HepG2 (cell line): ENCODE results near the gene DISP2. TPM values are rescaled to one million over a fixed set of nuclear protein-coding genes. Genes with fewer than 3 reads are reported as not detected.

Experiments used
- ATAC-seq: fragments of 200-7000 bp; cut with Tn5 transposase; 3 replicates; pipeline ENCODE4 v1.9.1; 2020; ENCODE audit warnings: mild to moderate bottlenecking, moderate library complexity
- BruUV-seq: library from RNA; stranded (reverse); fragments of 400-500 nt; replicated peaks from 2 replicates; lab custom pipeline; 2021; lab: Mats Ljungman, UMichigan
- CTCF ChIA-PET: fragments of 300-600 bp; formaldehyde crosslinking; extraction: SDS; loops from one replicate; lab custom pipeline; 2021; ENCODE audit warnings: low total read pairs, inconsistent platforms, low intra/inter-chr PET ratio; lab: Yijun Ruan, JAX
- POLR2A ChIA-PET: fragments of 350-600 bp; sonication (Branson Sonifier 250); formaldehyde crosslinking; loops from one replicate; lab custom pipeline; 2020; ENCODE audit warnings: antibody characterized with exemption, inconsistent platforms; lab: Yijun Ruan, JAX
- DNase-seq: peaks from one replicate; pipeline ENCODE4 v3.0.0-alpha.2; 2015; ENCODE audit warnings: low spot score
- FAIRE-seq: peaks from 3 replicates; lab custom pipeline; 2011; peaks lifted over from hg19 to GRCh38; lab: Jason Lieb, UNC
- H2AFZ ChIP-seq: one replicate; pipeline ENCODE4 v1.6.1; 2011; ENCODE audit warnings: low read length, inconsistent platforms
- H3K27ac ChIP-seq: fragments of 300-600 bp; 3 replicates; pipeline ENCODE4 v1.8.0; 2011; ENCODE audit warnings: mixed run types, mild to moderate bottlenecking, mixed read lengths, low read length, inconsistent platforms; ENCODE audit not compliant: insufficient read depth; ENCODE audit errors: extremely low read length
- H3K27me3 ChIP-seq, 2 experiments: fragments of 200-600 bp in 1 of 2; 2 replicates in 1 of 2; 3 replicates in 1 of 2; pipeline versions ENCODE4 v1.6.0 to v1.8.0; 2011; ENCODE audit warnings: low read length in 2 of 2, mild to moderate bottlenecking in 2 of 2, moderate library complexity in 2 of 2, inconsistent platforms in 1 of 2; ENCODE audit not compliant: insufficient read depth in 2 of 2, control insufficient read depth in 1 of 2
- H3K36me3 ChIP-seq, 2 experiments: fragments of 200-600 bp in 1 of 2; replicated peaks in 1 of 2; 2 replicates in 1 of 2; 3 replicates in 1 of 2; pipeline versions ENCODE4 v1.5.1 to v1.8.0; 2011; ENCODE audit warnings: low read length in 2 of 2, inconsistent platforms in 1 of 2; ENCODE audit not compliant: insufficient read depth in 2 of 2, control insufficient read depth in 1 of 2
- H3K4me1 ChIP-seq: 2 replicates; pipeline ENCODE4 v1.5.1; 2012; ENCODE audit warnings: low read length, inconsistent platforms; ENCODE audit not compliant: insufficient read depth
- H3K4me2 ChIP-seq: 2 replicates; pipeline ENCODE4 v1.6.0; 2011; ENCODE audit warnings: low read depth, low read length, inconsistent platforms
- H3K4me3 ChIP-seq, 3 experiments: fragments of 200-600 bp in 1 of 3; sonication (generic), shearing (Covaris generic) in 1 of 3; replicated peaks in 1 of 3; 2 replicates each; pipeline ENCODE4 v1.5.1; 2011 to 2016; ENCODE audit warnings: low read length in 3 of 3, inconsistent platforms in 2 of 3, low read depth in 2 of 3, mild to moderate bottlenecking in 2 of 3, control low read depth in 1 of 3, mixed read lengths in 1 of 3; ENCODE audit not compliant: insufficient read depth in 1 of 3
- H3K79me2 ChIP-seq: one replicate; pipeline ENCODE4 v1.6.1; 2011; ENCODE audit warnings: low read length, inconsistent platforms; ENCODE audit not compliant: insufficient read depth
- H3K9ac ChIP-seq: 2 replicates; pipeline ENCODE4 v1.6.0; 2011; ENCODE audit warnings: mild to moderate bottlenecking, low read depth, low read length, inconsistent platforms; ENCODE audit not compliant: insufficient read depth
- H3K9me3 ChIP-seq: 2 replicates; pipeline ENCODE4 v1.5.1; 2012; ENCODE audit warnings: mild to moderate bottlenecking, low read length
- H4K20me1 ChIP-seq: 2 replicates; pipeline ENCODE4 v1.6.0; 2011; ENCODE audit warnings: inconsistent platforms, mild to moderate bottlenecking, low read length, moderate library complexity; ENCODE audit not compliant: insufficient read depth
- AGO2 ChIP-seq: fragments of 200-400 bp; formaldehyde crosslinking; optimal IDR thresholded peaks from 2 replicates; pipeline ENCODE3; 2017; ENCODE audit warnings: mild to moderate bottlenecking, low read depth, low read length, moderate library complexity
- DNMT3B ChIP-seq: conservative IDR thresholded peaks from 2 replicates; pipeline ENCODE4 v1.6.1; 2016; ENCODE audit warnings: missing biosample characterization, control low read depth
- MAFF ChIP-seq: IDR thresholded peaks from 2 replicates; pipeline ENCODE4 v1.6.1; 2011; ENCODE audit warnings: low read depth, low read length, improper control_type of control experiment
- MAFK ChIP-seq, 2 experiments: IDR thresholded peaks in 1 of 2; conservative IDR thresholded peaks in 1 of 2; 2 replicates each; pipeline ENCODE4 v1.6.1; 2011; ENCODE audit warnings: improper control_type of control experiment in 2 of 2, low read length in 2 of 2
- POLR2A ChIP-seq, 2 experiments: IDR thresholded peaks; 2 replicates each; pipeline ENCODE4 v1.6.1; 2011; ENCODE audit warnings: low read depth in 2 of 2, low read length in 2 of 2, mild to moderate bottlenecking in 1 of 2, moderate library complexity in 1 of 2; ENCODE audit not compliant: insufficient read depth in 1 of 2
- RAD51 ChIP-seq: fragments of 450-650 bp; IDR thresholded peaks from 2 replicates; pipeline ENCODE4 v1.6.1; 2016; ENCODE audit warnings: borderline replicate concordance
- SRSF9 ChIP-seq: fragments of 200-400 bp; formaldehyde crosslinking; IDR thresholded peaks from 2 replicates; pipeline ENCODE4 v1.6.1; 2018; ENCODE audit warnings: borderline replicate concordance, mild to moderate bottlenecking, low read depth, low read length; ENCODE audit not compliant: insufficient read depth, poor library complexity, severe bottlenecking
- WGBS: methylation state at CpG from one replicate; pipeline ENCODE4 v1.1.6; 2017; ENCODE audit warnings: low lambda C conversion rate; 5-methylcytosine and 5-hydroxymethylcytosine counted together
- in situ Hi-C: cut with HindIII; loops from 2 replicates; pipeline ENCODE4 v1.10.0; 2017; ENCODE audit warnings: low pct_unique_long_range_greater_than_20kb; ENCODE audit not compliant: extremely low pct_ligation_motif_present
- intact Hi-C: fragments of 100-400 bp; cut with micrococcal nuclease; formaldehyde crosslinking; loops from one replicate; pipeline ENCODE4 v1.10.0; 2022; ENCODE audit not compliant: unreplicated experiment
- polyA plus RNA-seq, 8 experiments: library from polyadenylated mRNA; depleted of rRNA in 3 of 8; stranded (reverse) in 7 of 8; unstranded in 1 of 8; fragments of >200 nt; fragmentation: Illumina TruSeq in 4 of 8; extraction: Trizol in 4 of 8; gene quantifications; 2 replicates each; pipeline versions ENCODE4 v1.2.1 to v1.2.3, GENCODE V29; 2011 to 2016; ENCODE audit warnings: low read depth in 4 of 8, missing spikeins in 1 of 8, mixed read lengths in 1 of 8; ENCODE audit not compliant: insufficient read depth in 1 of 8
- total RNA-seq, 5 experiments: library from RNA; depleted of rRNA; stranded (reverse); fragments of >200 nt; fragmentation: Illumina TruSeq; extraction: Trizol; gene quantifications; 2 replicates each; pipeline ENCODE4 v1.2.3, GENCODE V29; 2016; ENCODE audit warnings: low read depth in 1 of 5

The DISP2 gene
- total and polyA plus RNA-seq, 2 of the 13 experiments (the other 11 are each of a cell fraction or from before 2014, with no cell fraction given): 0.09 to 0.32 TPM

GRCh38 chr15:40389824-40390595 lies 32.0 kb downstream of the DISP2 start (continued):
- TF ChIP-seq SRSF9 (no peak), AGO2 (no peak), POLR2A (IDR thresholded peaks at IDR 0.05; ENCODE audit: insufficient read depth in 1 of 2, low read depth in 2 of 2, low read length in 2 of 2) (no peak), RAD51 (no peak)

- ChIA-PET POLR2A (no interaction called here), CTCF (no interaction called here)
- H3K4me3 ChIP-seq: no peak overlapping the region
- TF ChIP-seq DNMT3B (CRISPR knock-in tag) (no peak), MAFF (peak; percentile 68), MAFK (conservative IDR thresholded peaks at IDR 0.05 in 1 of 2, IDR thresholded peaks at IDR 0.05 in 1 of 2; ENCODE audit: low read length in 2 of 2) (peak; percentile 58 to 77)
- H3K9ac ChIP-seq: no peak overlapping the region
- no peak for ATAC-seq
- peaks cover 4 to 41% of the 10 kb centered on the region in 2 experiments for H3K36me3 ChIP-seq
- no peaks in the 10 kb centered on the region for H3K27me3 ChIP-seq
- no peak overlapping the region for H3K27ac ChIP-seq
- H3K4me1 ChIP-seq: no peaks in the 10 kb centered on the region
- no peaks in the 10 kb centered on the region for H4K20me1 ChIP-seq
- H3K4me2 ChIP-seq: no peak overlapping the region
- intact Hi-C loops: no loop called here
- in situ Hi-C loops: no loop called here
- WGBS: 98% methylated on average over 4 of the region's 4 CpGs
- no peaks in the 10 kb centered on the region for H3K9me3 ChIP-seq
- no TSS peak for BruUV-seq
- no peak for DNase-seq
- H2AFZ ChIP-seq: no peak overlapping the region
- H3K79me2 ChIP-seq: no peaks in the 10 kb centered on the region
- FAIRE-seq: no peak
Observed at GRCh38 chr15:40392986-40393948, 35.2 kb downstream of the DISP2 start.
